H1 (cell line): ENCODE results near the gene CHD5. TPM values are rescaled to one million over a fixed set of nuclear protein-coding genes. Genes with fewer than 3 reads are reported as not detected.

Experiments
- BACH1 ChIP-seq: IDR thresholded peaks from 2 replicates; pipeline ENCODE4 v1.6.1; 2012; ENCODE audit warnings: low read length, improper control_type of control experiment
- PHF8 ChIP-seq: fragments of 200-600 bp; sonication (generic); conservative IDR thresholded peaks from 2 replicates; pipeline ENCODE4 v1.7.1; 2012; ENCODE audit warnings: low read depth, mild to moderate bottlenecking, inconsistent platforms, low read length, moderate library complexity
- polyA plus RNA-seq, 7 experiments: library from polyadenylated mRNA; depleted of rRNA in 3 of 7; stranded (reverse) in 5 of 7; unstranded in 2 of 7; fragments of >200 nt in 5 of 7; fragments of 200-250 nt in 2 of 7; gene quantifications; 1 replicate in 5 of 7; 2 replicates in 1 of 7; 4 replicates in 1 of 7; pipeline versions ENCODE4 v1.2.1 to v1.2.3, GENCODE V29; 2011 to 2013; ENCODE audit warnings: missing spikeins in 2 of 7, mixed read lengths in 2 of 7
- total RNA-seq: library from RNA; stranded (reverse); fragmentation: NEBNext Ultra II Directional; extraction: Animal tissue kit (Norgen Biotek cat#: 25700); gene quantifications from 2 replicates; pipeline ENCODE4 v1.2.1, GENCODE V29; 2021
- TF ChIP-seq, protein P1 (sequence below): fragments of 300-600 bp; sonication (generic); IDR thresholded peaks from 2 replicates; pipeline ENCODE4 v1.7.1; 2012; ENCODE audit warnings: low read length, moderate library complexity, mild to moderate bottlenecking, inconsistent platforms; ENCODE audit not compliant: insufficient replicate concordance

The CHD5 gene
- total and polyA plus RNA-seq, 2 of the 8 experiments (the other 6 are each of a cell fraction or from before 2014, with no cell fraction given) = 0.42 to 1.8 TPM

DNA sequence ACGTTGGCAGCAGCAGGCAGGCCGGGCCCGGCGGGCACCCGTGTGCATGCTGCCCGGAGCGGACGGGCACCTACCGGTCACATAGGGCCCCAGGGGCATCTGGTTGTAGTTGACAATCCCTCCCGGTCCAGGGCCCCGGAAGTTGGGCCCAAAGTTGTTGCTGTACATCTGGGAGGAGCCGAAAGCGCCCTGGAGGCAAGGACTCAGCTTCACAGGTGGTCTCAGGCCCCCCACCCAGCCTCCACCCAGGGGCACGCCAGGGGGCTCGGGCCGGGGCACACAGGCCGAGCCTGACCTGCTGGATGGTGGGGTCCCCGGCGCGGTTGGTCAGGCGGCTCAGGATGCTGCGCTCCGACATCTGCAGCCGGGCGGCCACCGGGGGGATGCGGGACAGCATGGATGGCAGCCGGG, 73.8 kb downstream of the CHD5 start (continued):
- TF ChIP-seq, protein P1, sequence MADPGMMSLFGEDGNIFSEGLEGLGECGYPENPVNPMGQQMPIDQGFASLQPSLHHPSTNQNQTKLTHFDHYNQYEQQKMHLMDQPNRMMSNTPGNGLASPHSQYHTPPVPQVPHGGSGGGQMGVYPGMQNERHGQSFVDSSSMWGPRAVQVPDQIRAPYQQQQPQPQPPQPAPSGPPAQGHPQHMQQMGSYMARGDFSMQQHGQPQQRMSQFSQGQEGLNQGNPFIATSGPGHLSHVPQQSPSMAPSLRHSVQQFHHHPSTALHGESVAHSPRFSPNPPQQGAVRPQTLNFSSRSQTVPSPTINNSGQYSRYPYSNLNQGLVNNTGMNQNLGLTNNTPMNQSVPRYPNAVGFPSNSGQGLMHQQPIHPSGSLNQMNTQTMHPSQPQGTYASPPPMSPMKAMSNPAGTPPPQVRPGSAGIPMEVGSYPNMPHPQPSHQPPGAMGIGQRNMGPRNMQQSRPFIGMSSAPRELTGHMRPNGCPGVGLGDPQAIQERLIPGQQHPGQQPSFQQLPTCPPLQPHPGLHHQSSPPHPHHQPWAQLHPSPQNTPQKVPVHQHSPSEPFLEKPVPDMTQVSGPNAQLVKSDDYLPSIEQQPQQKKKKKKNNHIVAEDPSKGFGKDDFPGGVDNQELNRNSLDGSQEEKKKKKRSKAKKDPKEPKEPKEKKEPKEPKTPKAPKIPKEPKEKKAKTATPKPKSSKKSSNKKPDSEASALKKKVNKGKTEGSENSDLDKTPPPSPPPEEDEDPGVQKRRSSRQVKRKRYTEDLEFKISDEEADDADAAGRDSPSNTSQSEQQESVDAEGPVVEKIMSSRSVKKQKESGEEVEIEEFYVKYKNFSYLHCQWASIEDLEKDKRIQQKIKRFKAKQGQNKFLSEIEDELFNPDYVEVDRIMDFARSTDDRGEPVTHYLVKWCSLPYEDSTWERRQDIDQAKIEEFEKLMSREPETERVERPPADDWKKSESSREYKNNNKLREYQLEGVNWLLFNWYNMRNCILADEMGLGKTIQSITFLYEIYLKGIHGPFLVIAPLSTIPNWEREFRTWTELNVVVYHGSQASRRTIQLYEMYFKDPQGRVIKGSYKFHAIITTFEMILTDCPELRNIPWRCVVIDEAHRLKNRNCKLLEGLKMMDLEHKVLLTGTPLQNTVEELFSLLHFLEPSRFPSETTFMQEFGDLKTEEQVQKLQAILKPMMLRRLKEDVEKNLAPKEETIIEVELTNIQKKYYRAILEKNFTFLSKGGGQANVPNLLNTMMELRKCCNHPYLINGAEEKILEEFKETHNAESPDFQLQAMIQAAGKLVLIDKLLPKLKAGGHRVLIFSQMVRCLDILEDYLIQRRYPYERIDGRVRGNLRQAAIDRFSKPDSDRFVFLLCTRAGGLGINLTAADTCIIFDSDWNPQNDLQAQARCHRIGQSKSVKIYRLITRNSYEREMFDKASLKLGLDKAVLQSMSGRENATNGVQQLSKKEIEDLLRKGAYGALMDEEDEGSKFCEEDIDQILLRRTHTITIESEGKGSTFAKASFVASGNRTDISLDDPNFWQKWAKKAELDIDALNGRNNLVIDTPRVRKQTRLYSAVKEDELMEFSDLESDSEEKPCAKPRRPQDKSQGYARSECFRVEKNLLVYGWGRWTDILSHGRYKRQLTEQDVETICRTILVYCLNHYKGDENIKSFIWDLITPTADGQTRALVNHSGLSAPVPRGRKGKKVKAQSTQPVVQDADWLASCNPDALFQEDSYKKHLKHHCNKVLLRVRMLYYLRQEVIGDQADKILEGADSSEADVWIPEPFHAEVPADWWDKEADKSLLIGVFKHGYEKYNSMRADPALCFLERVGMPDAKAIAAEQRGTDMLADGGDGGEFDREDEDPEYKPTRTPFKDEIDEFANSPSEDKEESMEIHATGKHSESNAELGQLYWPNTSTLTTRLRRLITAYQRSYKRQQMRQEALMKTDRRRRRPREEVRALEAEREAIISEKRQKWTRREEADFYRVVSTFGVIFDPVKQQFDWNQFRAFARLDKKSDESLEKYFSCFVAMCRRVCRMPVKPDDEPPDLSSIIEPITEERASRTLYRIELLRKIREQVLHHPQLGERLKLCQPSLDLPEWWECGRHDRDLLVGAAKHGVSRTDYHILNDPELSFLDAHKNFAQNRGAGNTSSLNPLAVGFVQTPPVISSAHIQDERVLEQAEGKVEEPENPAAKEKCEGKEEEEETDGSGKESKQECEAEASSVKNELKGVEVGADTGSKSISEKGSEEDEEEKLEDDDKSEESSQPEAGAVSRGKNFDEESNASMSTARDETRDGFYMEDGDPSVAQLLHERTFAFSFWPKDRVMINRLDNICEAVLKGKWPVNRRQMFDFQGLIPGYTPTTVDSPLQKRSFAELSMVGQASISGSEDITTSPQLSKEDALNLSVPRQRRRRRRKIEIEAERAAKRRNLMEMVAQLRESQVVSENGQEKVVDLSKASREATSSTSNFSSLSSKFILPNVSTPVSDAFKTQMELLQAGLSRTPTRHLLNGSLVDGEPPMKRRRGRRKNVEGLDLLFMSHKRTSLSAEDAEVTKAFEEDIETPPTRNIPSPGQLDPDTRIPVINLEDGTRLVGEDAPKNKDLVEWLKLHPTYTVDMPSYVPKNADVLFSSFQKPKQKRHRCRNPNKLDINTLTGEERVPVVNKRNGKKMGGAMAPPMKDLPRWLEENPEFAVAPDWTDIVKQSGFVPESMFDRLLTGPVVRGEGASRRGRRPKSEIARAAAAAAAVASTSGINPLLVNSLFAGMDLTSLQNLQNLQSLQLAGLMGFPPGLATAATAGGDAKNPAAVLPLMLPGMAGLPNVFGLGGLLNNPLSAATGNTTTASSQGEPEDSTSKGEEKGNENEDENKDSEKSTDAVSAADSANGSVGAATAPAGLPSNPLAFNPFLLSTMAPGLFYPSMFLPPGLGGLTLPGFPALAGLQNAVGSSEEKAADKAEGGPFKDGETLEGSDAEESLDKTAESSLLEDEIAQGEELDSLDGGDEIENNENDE = no peak
- TF ChIP-seq BACH1 (no peak), PHF8 (no peak)
